ENCODE measurements around the gene SLC9A1.

- TF ChIP-seq CTCF (IDR thresholded peaks at IDR 0.05; ENCODE audit: borderline replicate concordance, extremely low read depth, low read length, poor library complexity, severe bottlenecking) (no peak), EZH2 (IDR thresholded peaks at IDR 0.05; ENCODE audit: borderline replicate concordance, low read depth, low read length, severe bottlenecking) (no peak)
Measured at GRCh38 chr1:27179979-27180378, 25.1 kb upstream of the SLC9A1 start.

Measured in DND-41 (cell line).